ENCODE measurements around the gene POLR2A. TPM values are rescaled to one million over a fixed set of nuclear protein-coding genes. Genes with fewer than 3 reads are reported as not detected.

Gene POLR2A
- polyA plus RNA-seq, 4 donors, result 117 to 158 (median 121) TPM

GRCh38 chr17:7548585-7549400 is 64.6 kb downstream of the POLR2A start, which contains the start of gene TNFSF12:
TSS of gene TNFSF12 (plus strand) at chr17:7549058. CDS start at chr17:7549154, 96 bp downstream.
- DNase-seq (ENCODE audit: low read depth in 4 of 4, low spot score in 3 of 4), result no peak

Other genes with a start within 250 kb of the POLR2A start
- 10 to 100 TPM; 49.9 to 65.1 (median 50.9) TPM for gene DVL2, start 249.8 kb upstream of the POLR2A start, polyA plus RNA-seq (ENCODE audit: insufficient read length in 4 of 4)
- gene PHF23, start 244.9 kb upstream of the POLR2A start, polyA plus RNA-seq (ENCODE audit: insufficient read length in 4 of 4), result 10 to 100 TPM; 57.4 to 66.4 (median 60.9) TPM
- gene GABARAP, start 241.9 kb upstream of the POLR2A start, polyA plus RNA-seq (ENCODE audit: insufficient read length in 4 of 4), result 100 to 1,000 TPM; 389 to 496 (median 451) TPM
- 100 to 1,000 TPM; 147 to 167 (median 159) TPM for gene CTDNEP1, start 232.6 kb upstream of the POLR2A start, polyA plus RNA-seq (ENCODE audit: insufficient read length in 4 of 4)
- 10 to 100 TPM; 40.3 to 55.8 (median 50.5) TPM for gene ELP5, start 232.2 kb upstream of the POLR2A start, polyA plus RNA-seq (ENCODE audit: insufficient read length in 4 of 4)
- gene CLDN7, start 221.9 kb upstream of the POLR2A start, polyA plus RNA-seq (ENCODE audit: insufficient read length in 4 of 4), result 10 to 100 TPM; 45.0 to 66.0 (median 51.8) TPM
- gene SLC2A4, start 202.6 kb upstream of the POLR2A start, polyA plus RNA-seq (ENCODE audit: insufficient read length in 4 of 4), result 1 to 10 TPM; 1.8 to 2.9 (median 2.5) TPM
- gene YBX2, start 189.7 kb upstream of the POLR2A start, polyA plus RNA-seq (ENCODE audit: insufficient read length in 4 of 4), result 1 to 10 TPM; 2.9 to 4.2 (median 3.4) TPM
- gene EIF5A, start 176.7 kb upstream of the POLR2A start, polyA plus RNA-seq (ENCODE audit: insufficient read length in 4 of 4), result 100 to 1,000 TPM; 297 to 355 (median 333) TPM
- 100 to 1,000 TPM in 2 of 4 donors, 10 to 100 TPM in 2; 86.3 to 106 (median 99.6) TPM for gene GPS2, start 169.0 kb upstream of the POLR2A start, polyA plus RNA-seq (ENCODE audit: insufficient read length in 4 of 4)
- 10 to 100 TPM; 28.3 to 33.3 (median 30.7) TPM for gene NEURL4, start 155.0 kb upstream of the POLR2A start, polyA plus RNA-seq (ENCODE audit: insufficient read length in 4 of 4)
- 1 to 10 TPM; 5.7 to 9.1 (median 6.0) TPM for gene ACAP1, start 147.8 kb upstream of the POLR2A start, polyA plus RNA-seq (ENCODE audit: insufficient read length in 4 of 4)
- gene KCTD11, start 132.2 kb upstream of the POLR2A start, polyA plus RNA-seq (ENCODE audit: insufficient read length in 4 of 4), result 10 to 100 TPM; 12.4 to 13.6 (median 12.9) TPM
- gene TMEM95, start 129.2 kb upstream of the POLR2A start, polyA plus RNA-seq (ENCODE audit: insufficient read length in 4 of 4), result not detected
- 1 to 10 TPM; 3.2 to 7.2 (median 4.5) TPM for gene TNK1, start 103.3 kb upstream of the POLR2A start, polyA plus RNA-seq (ENCODE audit: insufficient read length in 4 of 4)
- gene PLSCR3, start 89.8 kb upstream of the POLR2A start, polyA plus RNA-seq (ENCODE audit: insufficient read length in 4 of 4), result 10 to 100 TPM; 30.5 to 46.3 (median 38.1) TPM
- gene TMEM256, start 80.3 kb upstream of the POLR2A start, polyA plus RNA-seq (ENCODE audit: insufficient read length in 4 of 4), result 100 to 1,000 TPM in 1 of 4 donors, 10 to 100 TPM in 3; 78.9 to 105 (median 86.2) TPM
- 10 to 100 TPM; 22.8 to 32.6 (median 24.9) TPM for gene NLGN2, start 76.5 kb upstream of the POLR2A start, polyA plus RNA-seq (ENCODE audit: insufficient read length in 4 of 4)
- gene SPEM1, start 64.0 kb upstream of the POLR2A start, polyA plus RNA-seq (ENCODE audit: insufficient read length in 4 of 4), result under 1 TPM in 1 of 4 donors, not detected in 3; 0.09 TPM
- gene SPEM2, start 58.8 kb upstream of the POLR2A start, polyA plus RNA-seq (ENCODE audit: insufficient read length in 4 of 4), result under 1 TPM in 2 of 4 donors, not detected in 2; 0.12 TPM
- gene SPEM3, start 55.5 kb upstream of the POLR2A start, polyA plus RNA-seq (ENCODE audit: insufficient read length in 4 of 4), result not detected
- 1 to 10 TPM; 3.6 to 5.6 (median 4.3) TPM for gene TMEM102, start 48.9 kb upstream of the POLR2A start, polyA plus RNA-seq (ENCODE audit: insufficient read length in 4 of 4)
- gene FGF11, start 44.9 kb upstream of the POLR2A start, polyA plus RNA-seq (ENCODE audit: insufficient read length in 4 of 4), result 1 to 10 TPM; 6.0 to 8.6 (median 7.8) TPM
- 10 to 100 TPM; 10.1 to 11.7 (median 11.3) TPM for gene CHRNB1, start 39.3 kb upstream of the POLR2A start, polyA plus RNA-seq (ENCODE audit: insufficient read length in 4 of 4)
- 10 to 100 TPM; 38.6 to 47.4 (median 44.3) TPM for gene ZBTB4, start 4.7 kb upstream of the POLR2A start, polyA plus RNA-seq (ENCODE audit: insufficient read length in 4 of 4)
- gene SLC35G6, start 2.9 kb upstream of the POLR2A start, polyA plus RNA-seq (ENCODE audit: insufficient read length in 4 of 4), result under 1 TPM in 3 of 4 donors, not detected in 1; 0.16 to 0.22 (median 0.21) TPM
- gene TNFSF12, start 64.7 kb downstream of the POLR2A start, polyA plus RNA-seq (ENCODE audit: insufficient read length in 4 of 4), result 10 to 100 TPM; 25.3 to 32.5 (median 29.0) TPM
- 10 to 100 TPM; 13.2 to 17.8 (median 14.3) TPM for gene TNFSF13, start 74.4 kb downstream of the POLR2A start, polyA plus RNA-seq (ENCODE audit: insufficient read length in 4 of 4)
- gene SENP3, start 77.6 kb downstream of the POLR2A start, polyA plus RNA-seq (ENCODE audit: insufficient read length in 4 of 4), result 10 to 100 TPM; 68.1 to 81.1 (median 78.1) TPM
- 10 to 100 TPM; 43.0 to 78.7 (median 53.9) TPM for gene CD68, start 95.3 kb downstream of the POLR2A start, polyA plus RNA-seq (ENCODE audit: insufficient read length in 4 of 4)
- gene MPDU1, start 99.5 kb downstream of the POLR2A start, polyA plus RNA-seq (ENCODE audit: insufficient read length in 4 of 4), result 100 to 1,000 TPM; 110 to 122 (median 119) TPM
- 1 to 10 TPM; 3.3 to 4.3 (median 4.0) TPM for gene SOX15, start 105.7 kb downstream of the POLR2A start, polyA plus RNA-seq (ENCODE audit: insufficient read length in 4 of 4)
- 10 to 100 TPM; 46.5 to 54.2 (median 46.9) TPM for gene FXR2, start 130.5 kb downstream of the POLR2A start, polyA plus RNA-seq (ENCODE audit: insufficient read length in 4 of 4)
- gene SAT2, start 143.5 kb downstream of the POLR2A start, polyA plus RNA-seq (ENCODE audit: insufficient read length in 4 of 4), result 100 to 1,000 TPM; 124 to 145 (median 139) TPM
- 1 to 10 TPM; 3.5 to 5.7 (median 4.0) TPM for gene SHBG, start 145.8 kb downstream of the POLR2A start, polyA plus RNA-seq (ENCODE audit: insufficient read length in 4 of 4)
- gene ATP1B2, start 166.6 kb downstream of the POLR2A start, polyA plus RNA-seq (ENCODE audit: insufficient read length in 4 of 4), result 10 to 100 TPM; 18.6 to 26.1 (median 21.2) TPM
- gene TP53, start 203.1 kb downstream of the POLR2A start, polyA plus RNA-seq (ENCODE audit: insufficient read length in 4 of 4), result 10 to 100 TPM; 69.4 to 74.4 (median 70.7) TPM
- 10 to 100 TPM; 12.7 to 16.3 (median 14.2) TPM for gene WRAP53, start 204.1 kb downstream of the POLR2A start, polyA plus RNA-seq (ENCODE audit: insufficient read length in 4 of 4)
- 10 to 100 TPM; 19.0 to 29.4 (median 23.6) TPM for gene EFNB3, start 220.8 kb downstream of the POLR2A start, polyA plus RNA-seq (ENCODE audit: insufficient read length in 4 of 4)
- under 1 TPM; 0.28 to 0.45 (median 0.37) TPM for gene DNAH2, start 233.4 kb downstream of the POLR2A start, polyA plus RNA-seq (ENCODE audit: insufficient read length in 4 of 4)